Activated T-helper 2 cell treated with anti-CD3 and anti-CD28 coated beads, Interferon-gamma antibody, Interleukin-2, Interleukin-4, amounts not matched to agents 10 μg/mL and 5 μg/mL and 100 μg/mL, durations not matched to agents 14 hours and 24 hours and 36 hours (primary cell): ENCODE results near the gene ACP1. TPM values are rescaled to one million over a fixed set of nuclear protein-coding genes. Genes with fewer than 3 reads are reported as not detected.
"Not testable (repeated sequence)": the region's sequence is repeated elsewhere in the genome, so short reads cannot be mapped to it uniquely, and the experiment has no call there.

ENCODE experiments used
- DNase-seq: peaks from one replicate; pipeline ENCODE4 v3.0.0; 2021; ENCODE audit warnings: low spot score
- H3K27ac Mint-ChIP-seq: one replicate; pipeline ENCODE4 v1.8.0; 2021; ENCODE audit warnings: mixed read lengths
- H3K27me3 Mint-ChIP-seq: one replicate; pipeline ENCODE4 v1.8.0; 2021; ENCODE audit warnings: low read depth, mixed read lengths
- H3K36me3 Mint-ChIP-seq: one replicate; pipeline ENCODE4 v1.8.0; 2021; ENCODE audit warnings: low read depth, mixed read lengths
- H3K4me1 Mint-ChIP-seq: one replicate; pipeline ENCODE4 v1.8.0; 2021; ENCODE audit warnings: low read depth, mixed read lengths
- H3K4me3 Mint-ChIP-seq: one replicate; pipeline ENCODE4 v1.8.0; 2021; ENCODE audit warnings: low read depth, mild to moderate bottlenecking, moderate library complexity, mixed read lengths
- H3K9me3 Mint-ChIP-seq: one replicate; pipeline ENCODE4 v1.8.0; 2021; ENCODE audit warnings: mixed read lengths
- intact Hi-C: fragments of 100-400 bp; cut with micrococcal nuclease; formaldehyde crosslinking; loops from one replicate; pipeline ENCODE4 v1.15.1; 2023
- total RNA-seq: library from RNA; stranded (reverse); gene quantifications from 2 replicates; pipeline ENCODE4 v1.2.3, GENCODE V29; 2022

ACP1 gene
- total RNA-seq, 1 donor from 2014 or later: 168 TPM

DNA sequence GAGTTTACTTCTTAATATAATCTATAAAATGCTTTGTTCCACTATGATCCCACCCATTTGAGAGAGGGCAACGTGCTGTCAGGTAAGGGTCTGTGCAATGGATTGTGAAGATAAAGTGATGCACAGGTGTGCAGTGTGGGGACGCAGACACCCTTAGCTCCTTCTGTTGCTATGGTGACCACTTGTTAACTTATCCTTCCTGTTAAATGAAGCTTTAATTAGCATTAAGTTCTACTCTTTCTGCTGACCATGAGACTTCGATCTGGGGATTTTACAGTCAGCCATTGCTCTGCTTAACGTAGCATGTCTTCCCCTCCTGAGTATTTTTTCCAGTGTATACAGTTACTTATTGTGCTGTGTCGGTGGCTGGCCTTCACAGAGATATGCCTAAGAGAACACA is 46.2 kb downstream of the ACP1 start:
- Mint-ChIP-seq H3K4me1 (peaks cover 3% of the 10 kb centered on the region), H3K36me3 (peaks cover under 1% of the 10 kb centered on the region), H3K4me3 (no peak overlapping the region), H3K27ac (no peak overlapping the region), H3K27me3 (no peaks in the 10 kb centered on the region), H3K9me3 (no peaks in the 10 kb centered on the region)
- intact Hi-C loops: loop anchor here (10.0 kb wide), 1 partner anchor 124 kb away; no protein-coding TSS in a partner anchor
- no peak for DNase-seq

DNA sequence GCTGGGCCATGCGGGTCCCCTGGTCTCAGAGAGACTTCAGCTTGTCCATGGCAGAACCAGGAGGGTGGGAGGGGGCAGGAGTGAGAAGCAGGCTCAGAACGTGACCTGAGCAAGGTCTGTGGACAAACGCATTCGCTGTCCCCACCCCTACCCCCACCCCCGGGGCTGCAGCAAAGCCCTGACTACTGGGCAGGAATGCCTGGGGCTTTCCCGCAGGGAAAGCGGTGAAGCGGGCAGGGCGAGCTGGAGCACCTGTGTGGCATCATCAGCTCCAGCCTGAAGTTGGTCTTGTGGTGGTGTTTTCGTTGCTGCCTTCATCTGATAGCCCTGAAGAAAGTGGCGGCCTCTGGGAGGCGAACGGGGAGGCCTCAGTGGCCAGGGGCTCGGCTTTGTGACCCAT is 49.2 kb downstream of the ACP1 start:
- peaks cover 23% of the 10 kb centered on the region for H3K4me1 Mint-ChIP-seq
- peaks cover 4% of the 10 kb centered on the region for H3K27me3 Mint-ChIP-seq
- peaks cover 5% of the 10 kb centered on the region for H3K9me3 Mint-ChIP-seq
- no peak overlapping the region for H3K27ac Mint-ChIP-seq
- H3K4me3 Mint-ChIP-seq: no peak overlapping the region
- DNase-seq: no peak
- intact Hi-C loops: loop anchor here (10.0 kb wide), 1 partner anchor 121 kb away; no protein-coding TSS in a partner anchor
- peaks cover 6% of the 10 kb centered on the region for H3K36me3 Mint-ChIP-seq

DNA sequence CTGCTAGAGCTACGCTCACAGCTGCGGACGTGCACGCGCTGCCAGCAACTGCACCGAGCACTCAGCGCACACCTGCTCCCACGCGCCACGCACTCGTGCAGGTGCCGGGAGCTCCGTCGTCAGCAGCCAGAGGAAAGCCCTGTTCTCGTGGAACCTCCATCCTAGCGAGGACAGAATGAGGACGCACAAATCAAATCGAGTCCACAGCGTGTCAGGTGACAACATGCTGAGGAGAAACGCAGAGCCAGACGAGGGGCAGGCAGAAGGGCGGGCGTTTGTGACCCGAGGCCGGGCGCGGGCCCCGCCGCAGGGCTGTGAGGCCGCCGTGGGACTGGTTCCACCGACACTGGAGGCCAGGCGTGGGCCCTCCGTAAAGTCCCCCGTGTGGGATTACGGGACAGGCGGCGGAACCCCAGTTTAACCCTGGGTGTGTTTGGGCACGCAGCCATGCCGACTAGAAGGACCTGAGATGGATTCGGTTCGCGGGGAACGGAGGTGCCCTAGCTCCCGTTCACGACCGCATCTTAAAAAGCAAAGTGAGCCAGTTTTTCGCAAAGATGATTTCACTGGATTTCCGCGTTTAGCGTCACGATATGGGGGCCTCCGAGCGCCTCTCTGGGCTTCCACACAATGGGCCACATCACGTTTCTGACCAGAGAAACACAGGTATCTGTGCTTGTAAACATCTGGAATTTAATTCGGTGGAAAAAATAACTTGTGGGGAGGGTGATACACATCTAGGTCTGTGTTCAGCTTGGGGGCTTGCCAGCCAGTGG is 50.0 kb downstream of the ACP1 start:
- intact Hi-C loops: loop anchor here (5.0 to 10.0 kb wide), 3 partner anchors 78 to 143 kb away; no protein-coding TSS in a partner anchor

DNA sequence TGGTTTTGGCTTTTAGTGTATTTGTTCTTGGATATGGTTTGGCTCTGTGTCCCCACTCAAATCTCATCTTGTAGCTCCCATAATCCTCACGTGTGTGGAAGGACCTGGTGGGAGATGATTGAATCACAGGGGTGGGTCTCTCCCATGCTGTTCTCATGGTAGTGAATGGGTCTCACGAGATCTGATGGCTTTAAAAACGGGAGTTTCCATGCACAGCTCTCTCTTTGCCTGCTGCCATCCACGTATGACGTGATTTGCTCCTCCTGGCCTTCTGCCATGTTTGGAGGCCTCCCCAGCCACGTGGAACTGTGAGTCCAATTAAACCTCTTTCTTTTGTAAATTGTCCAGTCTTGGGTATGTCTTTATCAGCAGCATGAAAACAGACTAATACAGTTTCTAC is 51.2 kb downstream of the ACP1 start:
- not testable (repeated sequence) for DNase-seq, H3K27me3 Mint-ChIP-seq, H3K4me3 Mint-ChIP-seq, H3K36me3 Mint-ChIP-seq, H3K27ac Mint-ChIP-seq, H3K9me3 Mint-ChIP-seq
- intact Hi-C loops: loop anchor here (5.0 to 10.0 kb wide), 3 partner anchors 76 to 141 kb away; no protein-coding TSS in a partner anchor
- peaks cover 31% of the 10 kb centered on the region for H3K4me1 Mint-ChIP-seq

More for the DNA sequence above, 50.0 kb downstream of the ACP1 start:
- Mint-ChIP-seq H3K27me3 (peaks cover 4% of the 10 kb centered on the region), H3K4me3 (no peak overlapping the region), H3K9me3 (peaks cover 8% of the 10 kb centered on the region), H3K4me1 (peaks cover 27% of the 10 kb centered on the region), H3K27ac (no peak overlapping the region), H3K36me3 (peaks cover 8% of the 10 kb centered on the region)
- DNase-seq: no peak

DNA sequence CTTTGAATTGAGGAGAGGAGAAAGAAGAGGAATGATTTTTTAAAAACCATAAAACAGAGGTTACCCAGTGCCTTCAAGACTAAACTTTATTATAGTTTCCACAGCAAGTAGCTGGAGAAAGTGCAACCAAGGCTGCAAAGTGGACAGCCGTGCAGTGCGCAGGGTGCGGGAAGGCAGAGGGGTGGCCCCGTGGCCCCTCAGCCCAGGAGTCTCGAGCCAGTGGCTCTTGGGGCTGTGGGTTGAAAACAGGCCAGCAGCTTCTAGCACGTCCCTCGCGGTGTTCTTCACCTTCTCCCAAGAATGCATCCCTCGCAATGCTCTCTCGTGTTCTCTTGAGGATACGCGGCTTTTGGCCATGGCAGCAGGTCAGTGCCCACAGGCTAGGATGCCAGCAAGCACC is 51.6 kb downstream of the ACP1 start:
- H3K4me1 Mint-ChIP-seq: peaks cover 31% of the 10 kb centered on the region
- H3K36me3 Mint-ChIP-seq: peaks cover 8% of the 10 kb centered on the region
- intact Hi-C loops: loop anchor here (5.0 to 10.0 kb wide), 3 partner anchors 76 to 141 kb away; no protein-coding TSS in a partner anchor
- H3K9me3 Mint-ChIP-seq: peaks cover 8% of the 10 kb centered on the region
- H3K27ac Mint-ChIP-seq: no peak overlapping the region
- peaks cover 4% of the 10 kb centered on the region for H3K27me3 Mint-ChIP-seq
- no peak for DNase-seq
- H3K4me3 Mint-ChIP-seq: no peak overlapping the region

DNA sequence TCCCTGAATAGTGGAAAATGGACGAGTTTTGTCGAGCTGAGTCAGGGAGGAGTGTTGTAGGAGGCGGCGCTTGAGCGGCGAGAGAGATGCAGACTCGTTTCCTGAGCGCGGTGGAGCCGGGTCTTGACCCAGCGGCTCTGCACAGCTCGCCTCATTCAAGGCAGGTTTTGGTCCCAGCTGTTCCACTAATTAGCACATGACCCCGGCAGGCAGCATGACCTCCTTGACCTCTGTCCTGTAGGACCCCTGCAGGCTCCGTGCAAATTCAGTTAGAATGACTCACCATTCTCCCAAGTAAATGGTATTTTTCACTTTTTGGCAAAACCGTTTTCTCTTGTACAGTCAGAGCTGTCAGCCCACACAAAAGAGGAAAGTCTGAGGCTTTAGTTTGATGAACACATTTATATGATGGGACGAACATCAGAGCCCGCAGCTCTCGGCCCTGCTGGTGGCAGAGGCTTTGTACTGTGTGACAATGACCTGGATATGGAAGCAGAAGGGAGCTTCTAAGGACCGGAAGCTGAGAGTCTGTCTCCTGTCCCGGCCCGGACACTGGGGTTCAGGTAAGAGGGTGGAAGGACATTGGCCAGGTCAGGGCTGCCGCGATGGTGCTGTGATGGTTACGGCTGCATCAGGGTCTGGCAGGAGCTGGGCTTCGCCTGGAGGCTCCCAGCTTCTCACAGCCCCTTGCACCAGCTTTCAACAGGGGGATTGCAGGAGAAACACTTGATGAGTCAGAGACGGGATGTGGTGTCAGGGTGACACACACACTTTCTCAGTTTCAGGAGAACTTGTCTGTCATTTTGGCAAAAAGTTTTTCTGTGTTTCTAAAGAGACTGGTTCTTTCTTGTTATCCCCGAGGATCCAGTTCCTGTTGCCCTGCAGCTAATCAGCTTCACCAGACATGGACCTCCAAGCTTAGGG is 53.0 kb downstream of the ACP1 start:
- peaks cover 31% of the 10 kb centered on the region for H3K4me1 Mint-ChIP-seq
- no peak for DNase-seq
- H3K36me3 Mint-ChIP-seq: peaks cover 8% of the 10 kb centered on the region
- H3K27ac Mint-ChIP-seq: peak overlapping the region; percentile 88
- peaks cover 4% of the 10 kb centered on the region for H3K27me3 Mint-ChIP-seq
- peak overlapping the region; percentile 55 for H3K4me3 Mint-ChIP-seq
- intact Hi-C loops: loop anchor here (1.0 to 10.0 kb wide), 5 partner anchors 53 to 140 kb away; partner anchors contain the start of genes ACP1 and SH3YL1
- H3K9me3 Mint-ChIP-seq: peaks cover 8% of the 10 kb centered on the region

DNA sequence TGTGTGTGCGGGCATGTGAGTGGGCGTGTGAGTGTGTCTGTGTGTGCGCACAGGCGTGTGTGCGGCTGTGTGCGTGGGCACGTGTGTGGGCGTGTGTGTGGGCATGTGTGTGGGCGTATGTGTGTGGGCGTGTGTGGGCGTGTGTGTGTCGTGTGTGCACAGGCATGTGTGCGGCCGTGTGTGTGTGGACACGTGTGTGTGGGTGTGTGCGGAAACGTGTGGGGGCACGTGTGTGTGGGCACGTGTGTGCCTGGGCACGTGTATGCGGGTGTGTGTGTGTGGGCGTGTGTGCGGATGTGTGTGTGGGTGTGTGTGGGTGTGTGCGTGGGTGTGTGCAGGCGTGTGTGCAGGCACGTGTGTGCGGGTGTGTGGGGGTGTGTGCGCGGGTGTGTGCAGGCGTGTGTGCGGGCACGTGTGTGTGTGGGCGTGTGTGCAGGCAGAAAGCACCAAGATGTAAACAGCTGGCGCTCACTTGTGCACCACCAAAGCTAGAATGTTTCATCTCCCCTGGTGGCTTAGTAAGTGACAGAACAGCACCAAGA is 54.4 kb downstream of the ACP1 start:
- Mint-ChIP-seq H3K27ac (peak overlapping the region; percentile 88), H3K9me3 (peaks cover 8% of the 10 kb centered on the region), H3K36me3 (peaks cover 8% of the 10 kb centered on the region), H3K4me3 (no peak overlapping the region), H3K4me1 (peaks cover 32% of the 10 kb centered on the region), H3K27me3 (peaks cover 4% of the 10 kb centered on the region)
- no peak for DNase-seq
- intact Hi-C loops: loop anchor here (5.0 to 10.0 kb wide), 3 partner anchors 73 to 138 kb away; no protein-coding TSS in a partner anchor

DNA sequence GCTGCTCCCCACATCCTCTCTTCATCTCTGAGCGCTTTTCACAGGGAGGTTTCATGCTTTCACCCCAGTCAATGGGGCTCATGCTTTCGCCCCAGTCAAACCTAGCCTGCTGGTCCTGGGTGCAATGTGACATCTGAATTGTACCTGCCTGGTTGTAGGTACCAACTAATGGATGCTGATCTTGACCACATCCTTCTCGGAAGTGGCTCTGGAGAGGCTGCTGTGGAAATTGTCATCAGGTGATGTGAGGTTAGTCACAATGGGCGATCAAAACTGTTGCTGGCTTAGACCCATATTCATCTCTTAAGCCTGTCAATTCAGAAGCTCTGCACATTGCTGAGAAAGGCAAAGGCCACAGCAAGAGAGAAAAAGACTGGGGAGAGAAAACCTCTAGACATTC is 55.8 kb downstream of the ACP1 start:
- H3K27me3 Mint-ChIP-seq: peaks cover 4% of the 10 kb centered on the region
- H3K4me3 Mint-ChIP-seq: no peak overlapping the region

DNA sequence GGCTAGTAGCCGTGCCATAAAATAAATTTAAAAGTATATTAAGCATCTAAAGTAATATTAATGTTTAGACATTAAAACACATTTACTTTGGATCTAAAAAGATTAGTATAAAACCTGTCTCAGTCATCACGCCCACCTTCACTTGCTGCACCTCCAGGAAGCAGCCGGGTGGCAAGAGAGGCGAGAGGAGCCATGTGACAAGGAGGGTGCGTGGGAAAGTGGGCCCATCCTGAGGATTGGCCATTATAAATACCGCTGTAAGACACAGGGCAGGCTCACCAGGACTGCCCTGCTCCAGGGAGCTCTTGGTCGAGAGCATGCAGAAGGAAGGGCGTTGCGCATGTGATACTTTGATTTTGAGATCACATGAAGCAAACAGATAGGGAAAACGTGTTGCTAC is 57.6 kb downstream of the ACP1 start:
- peaks cover 4% of the 10 kb centered on the region for H3K27me3 Mint-ChIP-seq
- no peak for DNase-seq
- no peak overlapping the region for H3K27ac Mint-ChIP-seq
- H3K9me3 Mint-ChIP-seq: peaks cover 18% of the 10 kb centered on the region
- H3K4me3 Mint-ChIP-seq: no peak overlapping the region
- peaks cover 44% of the 10 kb centered on the region for H3K4me1 Mint-ChIP-seq
- H3K36me3 Mint-ChIP-seq: peaks cover 12% of the 10 kb centered on the region
- intact Hi-C loops: no loop called here

More for the DNA sequence above, 55.8 kb downstream of the ACP1 start:
- Mint-ChIP-seq H3K36me3 (peaks cover 8% of the 10 kb centered on the region), H3K4me1 (peaks cover 45% of the 10 kb centered on the region), H3K27ac (peak overlapping the region; percentile 22), H3K9me3 (peaks cover 8% of the 10 kb centered on the region)
- intact Hi-C loops: no loop called here
- DNase-seq: no peak

DNA sequence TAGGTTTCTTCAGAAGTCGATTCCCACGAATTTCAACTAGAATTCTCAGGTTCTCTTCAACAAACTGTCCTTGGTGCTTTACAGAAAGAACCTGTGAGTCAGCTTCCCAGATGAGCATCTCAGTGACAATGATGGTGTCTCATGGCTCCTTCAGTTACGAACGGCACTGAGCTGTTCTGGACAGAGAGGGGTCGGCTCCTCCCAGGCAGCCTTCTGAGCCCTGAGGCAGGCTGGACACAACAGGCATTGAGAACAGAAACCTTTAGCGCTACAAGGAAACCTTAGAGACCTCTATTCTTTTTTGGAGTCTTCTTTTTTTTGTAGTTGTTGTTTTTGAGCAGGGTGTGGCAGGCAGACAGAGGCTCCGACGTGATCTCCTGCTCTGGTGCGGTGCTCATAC is 58.3 kb downstream of the ACP1 start:
- H3K9me3 Mint-ChIP-seq: peaks cover 25% of the 10 kb centered on the region
- intact Hi-C loops: no loop called here
- no peak for DNase-seq
- H3K4me1 Mint-ChIP-seq: peaks cover 37% of the 10 kb centered on the region
- peaks cover 4% of the 10 kb centered on the region for H3K27me3 Mint-ChIP-seq
- H3K4me3 Mint-ChIP-seq: no peak overlapping the region
- peaks cover 13% of the 10 kb centered on the region for H3K36me3 Mint-ChIP-seq
- H3K27ac Mint-ChIP-seq: no peak overlapping the region
